AG09319 (cell line): Measurements from ENCODE around the gene SOX13.

Source experiments
- DNase-seq: peaks from one replicate; pipeline ENCODE4 v3.0.0-alpha.2; 2010; ENCODE audit warnings: low read depth; ENCODE audit errors: extremely low read depth
- TF ChIP-seq, protein P1 (sequence below): IDR thresholded peaks from 2 replicates; pipeline ENCODE4 v1.5.1; 2011; ENCODE audit warnings: low read depth, mild to moderate bottlenecking, inconsistent platforms, low read length, moderate library complexity

SOX13 gene

DNA sequence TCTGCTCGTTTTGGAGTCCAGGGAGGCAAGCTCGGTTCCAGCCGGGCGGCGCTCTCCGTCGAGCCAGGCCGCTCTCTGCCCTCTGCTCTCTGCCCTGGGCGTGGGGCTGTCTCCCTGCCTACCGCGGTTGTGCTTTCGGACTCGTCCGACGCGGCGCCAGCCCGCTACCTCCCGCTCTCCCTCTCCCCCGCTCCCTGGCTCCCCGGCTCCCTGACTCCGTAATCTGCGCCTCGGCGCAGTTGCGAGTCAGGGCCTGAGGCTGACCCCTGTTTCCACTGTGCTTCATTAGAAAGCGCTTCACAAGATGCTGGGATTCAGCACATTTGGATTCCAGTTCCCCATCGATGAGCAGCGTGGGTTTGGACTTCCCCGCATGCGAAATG, 2.2 kb downstream of the SOX13 start:
- no peak for DNase-seq
- TF ChIP-seq, protein P1, sequence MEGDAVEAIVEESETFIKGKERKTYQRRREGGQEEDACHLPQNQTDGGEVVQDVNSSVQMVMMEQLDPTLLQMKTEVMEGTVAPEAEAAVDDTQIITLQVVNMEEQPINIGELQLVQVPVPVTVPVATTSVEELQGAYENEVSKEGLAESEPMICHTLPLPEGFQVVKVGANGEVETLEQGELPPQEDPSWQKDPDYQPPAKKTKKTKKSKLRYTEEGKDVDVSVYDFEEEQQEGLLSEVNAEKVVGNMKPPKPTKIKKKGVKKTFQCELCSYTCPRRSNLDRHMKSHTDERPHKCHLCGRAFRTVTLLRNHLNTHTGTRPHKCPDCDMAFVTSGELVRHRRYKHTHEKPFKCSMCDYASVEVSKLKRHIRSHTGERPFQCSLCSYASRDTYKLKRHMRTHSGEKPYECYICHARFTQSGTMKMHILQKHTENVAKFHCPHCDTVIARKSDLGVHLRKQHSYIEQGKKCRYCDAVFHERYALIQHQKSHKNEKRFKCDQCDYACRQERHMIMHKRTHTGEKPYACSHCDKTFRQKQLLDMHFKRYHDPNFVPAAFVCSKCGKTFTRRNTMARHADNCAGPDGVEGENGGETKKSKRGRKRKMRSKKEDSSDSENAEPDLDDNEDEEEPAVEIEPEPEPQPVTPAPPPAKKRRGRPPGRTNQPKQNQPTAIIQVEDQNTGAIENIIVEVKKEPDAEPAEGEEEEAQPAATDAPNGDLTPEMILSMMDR = no peak

DNA sequence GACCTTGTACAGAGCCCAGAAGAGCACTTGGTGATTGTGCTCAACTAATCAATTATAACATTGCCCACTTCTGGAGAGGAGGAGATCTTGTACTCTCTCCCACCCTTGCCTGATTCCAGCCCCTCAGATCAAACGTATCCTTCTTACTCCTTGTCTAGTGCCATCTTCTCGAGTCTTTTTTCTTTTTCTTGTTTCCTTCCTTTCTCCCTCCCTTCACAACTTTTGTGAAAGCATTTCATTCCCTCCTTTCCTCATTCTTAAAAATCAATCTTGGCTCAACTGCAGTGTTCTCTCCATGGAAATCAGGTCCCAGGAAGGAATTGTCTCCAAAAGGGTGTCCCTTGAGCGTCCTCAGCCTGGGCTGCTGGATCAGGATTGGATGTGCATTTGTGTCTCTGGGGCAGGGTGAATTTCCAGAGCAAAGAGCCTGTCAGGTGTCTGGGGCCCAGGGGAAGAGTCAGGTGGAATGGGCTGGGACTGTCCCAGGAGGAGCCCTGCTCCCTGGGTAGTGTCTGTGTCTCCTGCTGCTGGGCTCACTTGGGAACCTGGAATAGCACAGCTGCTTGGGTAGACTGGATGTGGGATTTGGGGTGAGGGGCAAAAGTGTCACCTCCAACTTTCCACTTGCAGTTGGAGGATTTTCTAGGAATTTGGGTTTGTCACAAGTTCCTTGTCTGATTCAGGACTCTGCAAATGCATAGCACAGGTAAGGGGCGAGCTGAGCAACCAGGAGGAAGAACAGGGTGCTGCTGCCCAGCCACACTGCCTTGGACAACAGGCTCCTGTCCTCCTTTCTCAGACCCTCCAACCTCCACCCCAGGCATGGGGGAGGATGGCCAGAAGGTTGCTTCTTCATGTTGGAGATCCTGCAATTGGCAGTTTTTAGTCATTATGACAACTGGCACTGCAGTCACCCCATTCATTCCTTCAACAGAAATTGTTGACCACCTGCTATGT, 3.3 kb downstream of the SOX13 start:
- DNase-seq = no peak
- TF ChIP-seq, protein P1 = no peak

DNA sequence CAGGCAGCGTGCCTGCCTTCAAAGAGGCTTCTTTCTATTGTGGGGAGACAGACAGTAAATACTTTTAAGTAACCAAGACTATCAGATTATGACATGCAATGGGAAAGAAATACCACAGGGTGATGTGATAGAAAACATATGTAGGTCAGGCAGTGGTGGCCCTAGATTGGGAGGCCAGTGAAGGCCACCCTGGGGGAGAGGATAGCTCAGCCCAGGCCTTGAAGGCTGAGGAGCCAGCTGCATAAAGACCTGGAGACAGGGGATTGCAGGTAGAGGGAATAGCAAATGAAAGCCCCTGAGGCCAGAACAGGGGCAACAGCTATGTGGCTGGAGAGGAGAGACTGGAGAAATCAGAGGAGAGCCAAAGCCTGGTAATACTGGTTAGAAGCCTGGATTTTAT, 4.0 kb downstream of the SOX13 start:
- TF ChIP-seq, protein P1 = no peak
- DNase-seq = no peak

DNA sequence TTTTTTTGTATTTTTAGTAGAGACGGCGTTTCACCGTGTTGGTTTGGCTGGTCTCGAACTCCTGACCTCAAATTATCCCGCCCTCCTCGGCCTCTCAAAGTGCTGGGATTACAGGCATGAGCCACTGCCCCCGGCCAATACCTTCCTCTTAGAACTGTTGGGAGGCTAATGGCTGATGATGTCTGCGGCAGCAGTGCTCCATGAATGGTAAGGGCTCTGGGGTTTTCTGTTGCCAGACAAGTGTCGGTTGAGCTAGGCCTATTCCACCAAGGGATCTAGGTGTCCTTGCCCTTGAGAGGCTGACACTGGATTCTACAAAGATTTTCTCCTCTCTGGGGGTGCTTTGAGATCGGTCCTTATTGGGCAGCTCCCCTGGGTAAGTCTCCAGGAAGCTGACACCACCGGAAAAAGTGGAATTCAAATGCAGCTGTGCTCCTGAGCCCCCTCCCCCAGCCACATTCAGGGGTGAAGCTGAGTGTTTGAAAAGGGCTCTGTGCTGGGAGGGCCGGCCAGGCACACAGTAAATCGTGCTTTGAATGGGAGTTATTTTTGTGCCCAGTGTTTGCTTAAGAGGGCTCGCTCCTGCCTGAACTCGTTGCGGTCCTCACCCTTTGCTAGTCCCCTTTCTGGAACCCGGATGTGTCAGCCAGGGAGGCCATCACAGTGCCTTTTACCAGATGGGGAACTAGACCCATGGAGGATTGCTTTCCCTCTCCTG, 5.2 kb downstream of the SOX13 start:
- no peak for DNase-seq
- TF ChIP-seq, protein P1 = no peak

DNA sequence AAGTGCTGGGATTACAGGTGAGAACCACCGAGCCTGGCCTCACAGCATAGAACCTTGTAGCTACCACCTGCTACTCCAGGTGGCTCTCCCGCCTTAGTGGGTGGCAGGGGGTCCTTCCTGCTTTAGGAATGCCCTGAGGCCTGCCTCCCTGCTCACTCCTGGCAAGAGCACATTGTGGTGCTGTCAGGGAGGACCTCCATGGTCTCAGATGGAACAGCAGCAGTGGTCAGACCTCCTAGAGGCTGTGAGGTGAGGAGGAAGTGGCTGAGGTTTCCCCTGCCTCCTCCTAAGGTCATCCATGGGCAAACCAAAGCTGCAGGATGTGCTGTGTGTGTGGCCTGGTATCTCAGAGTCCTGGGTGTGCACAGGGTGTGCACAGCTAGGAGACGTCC, 6.7 kb downstream of the SOX13 start:
- TF ChIP-seq, protein P1 = no peak
- DNase-seq = no peak

DNA sequence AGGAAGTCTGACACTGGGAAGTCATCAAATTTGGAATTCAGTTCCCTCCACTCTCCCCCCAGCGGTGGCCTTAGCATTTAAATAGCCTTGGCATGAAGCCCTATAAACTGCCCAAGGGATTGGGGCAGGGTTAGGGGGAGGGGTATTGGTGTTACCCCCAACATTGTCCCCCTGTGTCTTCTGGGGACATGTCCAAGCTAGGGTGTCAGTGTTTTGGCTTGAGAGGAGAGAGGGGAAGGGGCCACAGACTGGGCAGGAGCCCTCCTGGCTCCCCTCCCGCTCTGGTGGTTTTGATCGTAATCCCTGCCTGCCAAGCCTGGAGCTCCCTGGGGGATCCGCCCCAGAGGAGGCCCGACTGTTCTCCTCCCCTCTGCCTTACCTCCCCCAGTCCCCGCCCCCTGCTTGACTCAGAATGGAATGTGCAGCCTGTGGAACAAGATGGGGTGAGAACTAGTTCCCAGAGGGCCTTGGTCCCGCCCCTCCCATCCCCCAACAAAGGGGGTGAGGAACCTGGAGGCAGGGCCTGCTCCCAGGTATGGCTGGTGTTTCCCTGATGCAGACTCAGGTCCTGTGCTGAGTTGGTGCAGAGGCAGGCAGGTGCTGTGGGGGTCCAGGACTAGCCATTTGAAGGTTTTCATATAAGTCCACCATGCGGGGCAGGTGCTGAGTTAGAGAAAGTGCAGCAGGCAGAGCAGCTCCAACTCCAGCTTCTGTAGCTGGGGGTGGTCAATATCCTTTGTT, 7.4 kb downstream of the SOX13 start:
- DNase-seq = no peak
- TF ChIP-seq, protein P1 = no peak
